CD4-positive, alpha-beta T cell treated with Interleukin-6 at 100 ng/mL for 8 hours (primary cell): ENCODE data around the gene SLC38A10.

Source experiments
- DNase-seq: peaks from one replicate; pipeline ENCODE4 v3.0.0-alpha.2; 2020; ENCODE audit warnings: mixed read lengths, low spot score

SLC38A10 gene

GRCh38 chr17:81277946-81278693 is 17.0 kb downstream of the SLC38A10 start:
- DNase-seq = no peak

- no peak for DNase-seq
Observed at GRCh38 chr17:81277421-81277820, 17.7 kb downstream of the SLC38A10 start.

GRCh38 chr17:81276781-81277180 is 18.3 kb downstream of the SLC38A10 start:
- DNase-seq = no peak

- no peak for DNase-seq
Observed at GRCh38 chr17:81274471-81274855, 20.6 kb downstream of the SLC38A10 start.

- no peak for DNase-seq
Observed at GRCh38 chr17:81273698-81274470, 21.2 kb downstream of the SLC38A10 start.

GRCh38 chr17:81272616-81273015 is 22.5 kb downstream of the SLC38A10 start:
- DNase-seq = no peak

GRCh38 chr17:81271226-81271625 is 23.9 kb downstream of the SLC38A10 start:
- no peak for DNase-seq

GRCh38 chr17:81270279-81270678 is 24.8 kb downstream of the SLC38A10 start:
- DNase-seq = no peak

GRCh38 chr17:81267390-81268067 is 27.6 kb downstream of the SLC38A10 start:
- no peak for DNase-seq

- DNase-seq = no peak
Observed at GRCh38 chr17:81265576-81265975, 29.5 kb downstream of the SLC38A10 start.

GRCh38 chr17:81264640-81265039 is 30.5 kb downstream of the SLC38A10 start:
- DNase-seq = no peak

- no peak for DNase-seq
Observed at GRCh38 chr17:81263371-81264181, 31.5 kb downstream of the SLC38A10 start.

GRCh38 chr17:81261582-81262336 is 33.3 kb downstream of the SLC38A10 start:
- DNase-seq = no peak

- no peak for DNase-seq
Observed at GRCh38 chr17:81261096-81261495, 34.0 kb downstream of the SLC38A10 start.

GRCh38 chr17:81260641-81261040 is 34.5 kb downstream of the SLC38A10 start:
- no peak for DNase-seq

- no peak for DNase-seq
Observed at GRCh38 chr17:81260171-81260570, 34.9 kb downstream of the SLC38A10 start.

- DNase-seq = no peak
Observed at GRCh38 chr17:81259058-81259605, 36.0 kb downstream of the SLC38A10 start.

GRCh38 chr17:81258292-81258691 is 36.8 kb downstream of the SLC38A10 start:
- no peak for DNase-seq

- no peak for DNase-seq
Observed at GRCh38 chr17:81257533-81257932, 37.6 kb downstream of the SLC38A10 start.

GRCh38 chr17:81256616-81257015 is 38.5 kb downstream of the SLC38A10 start:
- no peak for DNase-seq
